Peyer's patch (tissue), 4 donors: ENCODE results near the gene PPDPF.

Source experiments
- POLR2A ChIP-seq, 2 donors: fragments of 450-650 bp; IDR thresholded peaks; one replicate each; pipeline ENCODE4 v1.5.1; 2017; ENCODE audit warnings: antibody characterized with exemption in 2 of 2, mild to moderate bottlenecking in 2 of 2, moderate library complexity in 2 of 2
- TF ChIP-seq, protein P1 (sequence below), 6 experiments: fragments of 450-650 bp in 4 of 6; fragments of 200-600 bp in 2 of 6; sonication (generic) in 1 of 6; IDR thresholded peaks; one replicate each; pipeline ENCODE4 v1.5.1; 2017 to 2019; ENCODE audit warnings: antibody characterized with exemption in 6 of 6, mild to moderate bottlenecking in 3 of 6, moderate library complexity in 1 of 6

GRCh38 chr20:63494420-63495166 lies 26.0 kb upstream of the PPDPF start:
- TF ChIP-seq, protein P1, sequence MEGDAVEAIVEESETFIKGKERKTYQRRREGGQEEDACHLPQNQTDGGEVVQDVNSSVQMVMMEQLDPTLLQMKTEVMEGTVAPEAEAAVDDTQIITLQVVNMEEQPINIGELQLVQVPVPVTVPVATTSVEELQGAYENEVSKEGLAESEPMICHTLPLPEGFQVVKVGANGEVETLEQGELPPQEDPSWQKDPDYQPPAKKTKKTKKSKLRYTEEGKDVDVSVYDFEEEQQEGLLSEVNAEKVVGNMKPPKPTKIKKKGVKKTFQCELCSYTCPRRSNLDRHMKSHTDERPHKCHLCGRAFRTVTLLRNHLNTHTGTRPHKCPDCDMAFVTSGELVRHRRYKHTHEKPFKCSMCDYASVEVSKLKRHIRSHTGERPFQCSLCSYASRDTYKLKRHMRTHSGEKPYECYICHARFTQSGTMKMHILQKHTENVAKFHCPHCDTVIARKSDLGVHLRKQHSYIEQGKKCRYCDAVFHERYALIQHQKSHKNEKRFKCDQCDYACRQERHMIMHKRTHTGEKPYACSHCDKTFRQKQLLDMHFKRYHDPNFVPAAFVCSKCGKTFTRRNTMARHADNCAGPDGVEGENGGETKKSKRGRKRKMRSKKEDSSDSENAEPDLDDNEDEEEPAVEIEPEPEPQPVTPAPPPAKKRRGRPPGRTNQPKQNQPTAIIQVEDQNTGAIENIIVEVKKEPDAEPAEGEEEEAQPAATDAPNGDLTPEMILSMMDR (IDR thresholded peaks at IDR 0.05) = no peak
- no peak for TF ChIP-seq POLR2A (IDR thresholded peaks at IDR 0.05)
